Activated CD4-positive, CD25-positive, alpha-beta regulatory T cell (primary cell): ENCODE results near the gene IGF1R.

Source experiments
- DNase-seq, 4 experiments: peaks; one replicate each; lab custom pipeline; 2025; lab: John Stamatoyannopoulos, UW

The IGF1R gene

GRCh38 chr15:98745650-98746374 lies 97.5 kb downstream of the IGF1R start:
- DNase-seq, result no peak

- no peak for DNase-seq
These were observed 98.2 kb downstream of the IGF1R start for GRCh38 chr15:98746375-98747155.

- no peak for DNase-seq
These were observed 103.4 kb downstream of the IGF1R start for GRCh38 chr15:98751767-98752166.

GRCh38 chr15:98753726-98754656 lies 105.7 kb downstream of the IGF1R start:
- no peak for DNase-seq

- DNase-seq, result no peak
These were observed 106.3 kb downstream of the IGF1R start for GRCh38 chr15:98754657-98755022.

GRCh38 chr15:98755138-98755537 lies 106.8 kb downstream of the IGF1R start:
- no peak for DNase-seq

- DNase-seq, result no peak
These were observed 107.4 kb downstream of the IGF1R start for GRCh38 chr15:98755781-98756180.

GRCh38 chr15:98758224-98758623 lies 109.9 kb downstream of the IGF1R start:
- no peak for DNase-seq

GRCh38 chr15:98759277-98759676 lies 110.9 kb downstream of the IGF1R start:
- DNase-seq, result no peak

- no peak for DNase-seq
These were observed 111.9 kb downstream of the IGF1R start for GRCh38 chr15:98760112-98760826.

GRCh38 chr15:98760975-98761374 lies 112.6 kb downstream of the IGF1R start:
- DNase-seq, result no peak

- DNase-seq, result no peak
These were observed 114.8 kb downstream of the IGF1R start for GRCh38 chr15:98763179-98763578.

GRCh38 chr15:98764291-98764690 lies 116.0 kb downstream of the IGF1R start:
- DNase-seq, result no peak

- DNase-seq, result no peak
These were observed 117.3 kb downstream of the IGF1R start for GRCh38 chr15:98765610-98766009.

GRCh38 chr15:98767692-98768091 lies 119.4 kb downstream of the IGF1R start:
- DNase-seq, result no peak

- no peak for DNase-seq
These were observed 121.5 kb downstream of the IGF1R start for GRCh38 chr15:98769867-98770266.

GRCh38 chr15:98770984-98771383 lies 122.6 kb downstream of the IGF1R start:
- no peak for DNase-seq

- DNase-seq, result no peak
These were observed 123.2 kb downstream of the IGF1R start for GRCh38 chr15:98771541-98771940.

- DNase-seq, result no peak
These were observed 124.6 kb downstream of the IGF1R start for GRCh38 chr15:98772895-98773294.

- DNase-seq, result no peak
These were observed 125.3 kb downstream of the IGF1R start for GRCh38 chr15:98773616-98774015.

GRCh38 chr15:98774756-98775497 lies 126.6 kb downstream of the IGF1R start:
- DNase-seq, result no peak
